Measurements from ENCODE around the gene WNT3.

DNA sequence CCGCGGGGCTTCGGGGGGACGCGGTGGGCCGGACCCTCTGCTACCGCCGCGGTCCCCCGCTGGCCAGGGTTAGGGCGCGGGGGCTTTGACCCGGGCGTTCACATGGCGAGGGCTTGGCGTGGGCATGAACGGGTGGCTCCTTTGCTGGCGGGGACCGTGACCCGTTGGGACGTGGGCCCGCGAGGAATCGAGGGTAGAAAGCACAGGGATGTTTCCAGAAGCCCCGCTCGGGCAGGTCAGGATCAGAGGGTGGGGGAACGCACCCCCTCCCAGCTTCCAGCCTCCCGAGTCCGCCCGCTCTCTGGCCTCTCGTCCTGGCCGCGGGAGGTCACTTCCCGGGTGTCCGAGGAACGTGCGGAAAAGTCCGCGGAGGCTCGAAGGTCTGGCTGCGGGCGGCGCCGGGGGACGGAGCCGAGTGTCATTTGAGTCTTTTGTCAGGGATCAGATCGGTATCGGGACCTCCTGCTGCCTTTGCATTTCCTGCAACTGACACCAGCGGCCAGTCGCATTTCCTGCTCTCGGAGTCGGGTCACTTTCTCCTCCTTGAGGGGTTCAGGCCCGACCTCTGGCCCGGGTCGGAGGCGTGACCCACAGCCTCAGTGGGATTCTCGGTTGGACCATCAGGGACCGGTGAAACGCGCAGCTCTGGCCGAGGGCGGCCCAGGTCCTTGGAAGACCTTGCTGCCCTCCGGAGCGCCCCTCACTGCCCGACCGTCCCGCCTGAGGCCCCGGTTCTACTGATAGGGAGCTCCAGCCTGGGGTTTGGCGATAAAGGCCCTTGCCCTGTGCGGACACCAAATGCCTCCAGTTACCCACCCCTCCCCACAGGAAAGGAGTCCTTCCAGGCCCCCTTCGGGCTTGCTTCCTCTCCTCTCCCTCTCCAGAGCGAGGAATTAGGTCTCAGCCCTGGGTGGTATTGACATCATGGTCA, 702 bp upstream of the WNT3 start:
- TF ChIP-seq CTCF (IDR thresholded peaks at IDR 0.05): no peak
- no peak for TF ChIP-seq POLR2A (IDR thresholded peaks at IDR 0.05)

Data from esophagus squamous epithelium (tissue), 4 donors.